NB4 (cell line): ENCODE results near the gene GARNL3.

ENCODE experiments used
- CTCF ChIP-seq: IDR thresholded peaks from one replicate; pipeline ENCODE4 v1.5.1; 2012; ENCODE audit warnings: low read depth, low read length
- MAX ChIP-seq: IDR thresholded peaks from 2 replicates; pipeline ENCODE4 v1.6.1; 2011; ENCODE audit warnings: low read depth, low read length
- POLR2A ChIP-seq: IDR thresholded peaks from 2 replicates; pipeline ENCODE4 v1.6.1; 2011; ENCODE audit warnings: mild to moderate bottlenecking; ENCODE audit not compliant: insufficient read length; ENCODE audit errors: extremely low read depth

- no peak for TF ChIP-seq POLR2A
- TF ChIP-seq CTCF: no peak
- TF ChIP-seq MAX: no peak
Observed at GRCh38 chr9:127278372-127278771, 13.8 kb downstream of the GARNL3 start.
